ENCODE data around the gene SCAND1.
"Not testable (repeated sequence)": the region's sequence is repeated elsewhere in the genome, so short reads cannot be mapped to it uniquely, and the experiment has no call there.

Gene SCAND1

GRCh38 chr20:35972462-35972861, 18.2 kb upstream of the SCAND1 start:
- peak; percentile 72 for DNase-seq
- Histone ChIP-seq H3K27me3 (ENCODE audit: insufficient read depth, low read depth, severe bottlenecking) (no peaks in the 10 kb centered on the region), H3K36me3 (no peaks in the 10 kb centered on the region), H3K27ac (peak overlapping the region; percentile 88), H3K4me3 (ENCODE audit: low read depth, low read length) (no peak overlapping the region), H3K9me3 (ENCODE audit: severe bottlenecking) (peaks cover 16% of the 10 kb centered on the region)
- no peak for TF ChIP-seq CTCF (IDR thresholded peaks at IDR 0.05; ENCODE audit: low read depth, low read length)

DNA sequence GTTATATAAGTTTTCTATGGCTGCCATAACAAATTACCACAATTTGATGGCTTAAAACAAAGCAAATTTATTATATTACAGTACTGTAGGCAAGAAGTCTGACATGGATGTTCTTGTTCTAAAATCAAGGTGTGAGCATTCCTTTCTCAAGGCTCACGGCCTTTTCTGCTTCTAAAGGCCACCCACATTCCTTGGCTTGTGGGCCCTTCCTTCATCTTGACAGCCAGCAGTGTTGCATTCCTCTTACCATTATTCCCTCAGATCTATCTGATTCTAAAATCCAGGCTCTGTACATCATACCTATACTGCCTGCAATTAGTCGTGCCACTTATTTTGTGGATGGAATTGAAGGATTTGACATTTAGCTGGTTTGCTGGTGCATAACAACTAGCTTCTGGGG, 17.7 kb upstream of the SCAND1 start:
- H3K27me3 ChIP-seq (ENCODE audit: insufficient read depth, low read depth, severe bottlenecking): no peaks in the 10 kb centered on the region
- TF ChIP-seq CTCF (IDR thresholded peaks at IDR 0.05; ENCODE audit: low read depth, low read length): no peak
- peak overlapping the region; percentile 88 for H3K27ac ChIP-seq
- DNase-seq: no peak
- no peaks in the 10 kb centered on the region for H3K36me3 ChIP-seq
- no peak overlapping the region for H3K4me3 ChIP-seq (ENCODE audit: low read depth, low read length)
- peaks cover 16% of the 10 kb centered on the region for H3K9me3 ChIP-seq (ENCODE audit: severe bottlenecking)

DNA sequence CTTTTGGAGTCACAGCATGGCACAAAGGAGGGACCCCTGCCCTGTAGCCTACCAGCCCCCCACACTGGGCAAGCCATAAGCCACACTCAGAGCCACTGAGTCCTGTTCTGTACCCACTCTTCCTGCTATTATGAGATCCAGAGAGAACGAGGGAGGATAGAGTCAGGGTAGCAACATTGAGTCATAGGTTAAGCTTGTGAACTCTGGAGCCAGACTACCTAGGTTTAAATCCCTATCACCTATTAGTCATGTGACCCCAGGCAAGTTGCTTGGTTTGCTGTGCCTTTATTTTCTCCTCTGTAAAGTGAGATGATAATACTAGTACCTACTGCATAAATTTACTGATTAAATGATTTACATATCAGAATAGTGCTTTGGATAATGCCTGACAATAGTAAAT, 14.6 kb upstream of the SCAND1 start:
- no peaks in the 10 kb centered on the region for H3K36me3 ChIP-seq
- peaks cover 16% of the 10 kb centered on the region for H3K9me3 ChIP-seq (ENCODE audit: severe bottlenecking)
- H3K27ac ChIP-seq: no peak overlapping the region
- H3K27me3 ChIP-seq (ENCODE audit: insufficient read depth, low read depth, severe bottlenecking): no peaks in the 10 kb centered on the region
- no peak overlapping the region for H3K4me3 ChIP-seq (ENCODE audit: low read depth, low read length)
- DNase-seq: no peak
- no peak for TF ChIP-seq CTCF (IDR thresholded peaks at IDR 0.05; ENCODE audit: low read depth, low read length)

DNA sequence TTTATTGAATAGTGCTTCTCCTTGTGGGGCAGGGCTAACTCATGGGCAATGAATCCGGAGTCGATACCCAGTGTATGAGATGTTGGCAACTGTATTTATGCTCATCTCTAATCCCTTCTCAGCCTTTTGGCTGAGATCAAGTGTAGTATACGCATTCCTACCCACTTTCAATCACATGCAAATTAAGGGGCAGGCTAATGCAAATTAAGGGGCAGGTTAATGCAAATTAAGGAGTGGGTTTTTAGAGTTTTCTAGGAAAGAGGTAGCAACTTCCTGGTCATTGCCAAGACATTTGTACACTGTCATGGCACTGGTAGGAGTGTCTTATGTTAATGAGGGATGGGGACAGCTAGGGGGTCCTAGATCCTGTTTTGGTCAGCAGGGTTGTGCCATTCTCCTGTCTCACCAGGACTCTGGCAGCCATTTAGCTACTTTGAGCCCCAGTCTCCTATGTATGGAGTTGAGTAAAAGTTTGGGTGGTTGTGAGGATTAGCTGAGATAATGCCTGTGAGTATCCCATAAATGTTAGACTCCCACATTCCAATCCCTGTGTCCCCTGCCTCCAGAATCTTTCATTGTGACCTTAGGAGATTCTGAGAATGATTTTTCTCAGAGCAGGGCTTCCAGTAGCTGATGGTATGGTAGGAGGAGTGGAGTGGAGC, 13.8 kb upstream of the SCAND1 start, which contains the start of gene CNBD2:
TSS of gene CNBD2 (plus strand) at position 612 of the 662 bp plus-strand sequence. CDS start 173 bp downstream, outside the sequence.
- H3K27ac ChIP-seq: no peak within 1 kb of the TSS
- no peak for TF ChIP-seq CTCF (IDR thresholded peaks at IDR 0.05; ENCODE audit: low read depth, low read length)
- H3K36me3 ChIP-seq: no peaks in the 10 kb centered on the region
- DNase-seq: no peak
- no peaks in the 10 kb centered on the region for H3K27me3 ChIP-seq (ENCODE audit: insufficient read depth, low read depth, severe bottlenecking)
- peaks cover 13% of the 10 kb centered on the region for H3K9me3 ChIP-seq (ENCODE audit: severe bottlenecking)
- no peak within 1 kb of the TSS for H3K4me3 ChIP-seq (ENCODE audit: low read depth, low read length)

- no peak overlapping the region for H3K4me3 ChIP-seq (ENCODE audit: low read depth, low read length)
- no peak for DNase-seq
- no peaks in the 10 kb centered on the region for H3K9me3 ChIP-seq (ENCODE audit: severe bottlenecking)
- no peak overlapping the region for H3K27ac ChIP-seq
- no peaks in the 10 kb centered on the region for H3K36me3 ChIP-seq
- H3K27me3 ChIP-seq (ENCODE audit: insufficient read depth, low read depth, severe bottlenecking): no peaks in the 10 kb centered on the region
- TF ChIP-seq CTCF (IDR thresholded peaks at IDR 0.05; ENCODE audit: low read depth, low read length): no peak
Observed at GRCh38 chr20:35963878-35964277, 9.6 kb upstream of the SCAND1 start.

DNA sequence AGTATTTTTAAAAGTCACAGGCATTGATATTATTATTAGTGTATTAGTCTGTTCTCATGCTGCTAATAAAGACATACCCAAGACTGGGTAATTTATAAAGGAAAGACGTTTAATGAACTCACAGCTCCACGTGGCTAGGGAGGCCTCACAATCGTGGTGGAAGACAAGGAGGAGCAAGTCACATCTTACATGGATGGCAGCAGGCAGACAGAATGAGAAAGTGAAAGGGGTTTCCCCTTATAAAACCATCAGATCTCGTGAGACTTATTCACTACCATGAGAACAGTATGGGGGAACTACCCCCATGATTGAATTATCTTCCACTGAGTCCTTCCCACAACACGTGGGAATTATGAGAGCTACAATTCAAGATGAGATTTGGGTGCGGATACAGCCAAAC, 5.0 kb upstream of the SCAND1 start:
- H3K36me3 ChIP-seq; DNase-seq; H3K4me3 ChIP-seq (ENCODE audit: low read depth, low read length): not testable (repeated sequence)

More for the DNA sequence above, 5.0 kb upstream of the SCAND1 start:
- not testable (repeated sequence) for H3K27me3 ChIP-seq (ENCODE audit: insufficient read depth, low read depth, severe bottlenecking); H3K27ac ChIP-seq; H3K9me3 ChIP-seq (ENCODE audit: severe bottlenecking)

All from WERI-Rb-1 (cell line).